ENCODE results near the gene CILP2. TPM values are rescaled to one million over a fixed set of nuclear protein-coding genes. Genes with fewer than 3 reads are reported as not detected.

Gene CILP2
- total RNA-seq, 1 donor from 2014 or later = 23.2 TPM

- no peak for TF ChIP-seq CTCF (IDR thresholded peaks at IDR 0.05; ENCODE audit: unreplicated experiment)
- Mint-ChIP-seq H3K27ac (no peak overlapping the region), H3K36me3 (no peaks in the 10 kb centered on the region), H3K4me3 (no peak overlapping the region), H3K27me3 (ENCODE audit: low read depth) (peaks cover 6% of the 10 kb centered on the region), H3K9me3 (no peaks in the 10 kb centered on the region), H3K4me1 (peaks cover 30% of the 10 kb centered on the region)
- DNase-seq (ENCODE audit: low spot score in 2 of 2, unreplicated experiment in 2 of 2) = no peak
Observed at GRCh38 chr19:19534556-19535265, 3.4 kb upstream of the CILP2 start.

GRCh38 chr19:19535311-19536191 is 2.5 kb upstream of the CILP2 start:
- H3K4me1 Mint-ChIP-seq = peaks cover 30% of the 10 kb centered on the region
- H3K9me3 Mint-ChIP-seq = no peaks in the 10 kb centered on the region
- peaks cover 6% of the 10 kb centered on the region for H3K27me3 Mint-ChIP-seq (ENCODE audit: low read depth)
- DNase-seq (ENCODE audit: low spot score in 2 of 2, unreplicated experiment in 2 of 2) = no peak
- no peak overlapping the region for H3K4me3 Mint-ChIP-seq
- TF ChIP-seq CTCF (IDR thresholded peaks at IDR 0.05; ENCODE audit: unreplicated experiment) = no peak
- H3K36me3 Mint-ChIP-seq = no peaks in the 10 kb centered on the region
- no peak overlapping the region for H3K27ac Mint-ChIP-seq

- Mint-ChIP-seq H3K36me3 (no peaks in the 10 kb centered on the region), H3K9me3 (no peaks in the 10 kb centered on the region), H3K27ac (no peak overlapping the region), H3K4me3 (peak overlapping the region; percentile 70), H3K27me3 (ENCODE audit: low read depth) (peaks cover 6% of the 10 kb centered on the region), H3K4me1 (peaks cover 26% of the 10 kb centered on the region)
- DNase-seq (ENCODE audit: low spot score in 2 of 2, unreplicated experiment in 2 of 2) = no peak
- no peak for TF ChIP-seq CTCF (IDR thresholded peaks at IDR 0.05; ENCODE audit: unreplicated experiment)
Observed at GRCh38 chr19:19537075-19538048, 703 bp upstream of the CILP2 start.

GRCh38 chr19:19538785-19539166 is 711 bp downstream of the CILP2 start:
- H3K4me3 Mint-ChIP-seq = peak overlapping the region; percentile 70
- DNase-seq (ENCODE audit: low spot score in 2 of 2, unreplicated experiment in 2 of 2) = no peak
- H3K9me3 Mint-ChIP-seq = no peaks in the 10 kb centered on the region
- peaks cover 6% of the 10 kb centered on the region for H3K27me3 Mint-ChIP-seq (ENCODE audit: low read depth)
- TF ChIP-seq CTCF (IDR thresholded peaks at IDR 0.05; ENCODE audit: unreplicated experiment) = no peak
- H3K27ac Mint-ChIP-seq = no peak overlapping the region
- H3K36me3 Mint-ChIP-seq = no peaks in the 10 kb centered on the region
- peaks cover 20% of the 10 kb centered on the region for H3K4me1 Mint-ChIP-seq

GRCh38 chr19:19539698-19540063 is 1.6 kb downstream of the CILP2 start:
- no peaks in the 10 kb centered on the region for H3K9me3 Mint-ChIP-seq
- H3K36me3 Mint-ChIP-seq = no peaks in the 10 kb centered on the region
- DNase-seq (ENCODE audit: low spot score in 2 of 2, unreplicated experiment in 2 of 2) = no peak
- no peak overlapping the region for H3K4me3 Mint-ChIP-seq
- peaks cover 6% of the 10 kb centered on the region for H3K27me3 Mint-ChIP-seq (ENCODE audit: low read depth)
- no peak overlapping the region for H3K27ac Mint-ChIP-seq
- peaks cover 14% of the 10 kb centered on the region for H3K4me1 Mint-ChIP-seq
- TF ChIP-seq CTCF (IDR thresholded peaks at IDR 0.05; ENCODE audit: unreplicated experiment) = no peak
